ENCODE data around the gene HMCN2. TPM values are rescaled to one million over a fixed set of nuclear protein-coding genes. Genes with fewer than 3 reads are reported as not detected.

Gene HMCN2
- total RNA-seq, 1 donor from 2014 or later = 3.1 TPM

- no peak for DNase-seq (ENCODE audit: low spot score)
Measured at GRCh38 chr9:130305381-130305780, 39.8 kb downstream of the HMCN2 start.

- no peak for DNase-seq (ENCODE audit: low spot score)
Measured at GRCh38 chr9:130306823-130307666, 41.5 kb downstream of the HMCN2 start.

GRCh38 chr9:130307667-130307943, 42.0 kb downstream of the HMCN2 start:
- no peak for DNase-seq (ENCODE audit: low spot score)

- DNase-seq (ENCODE audit: low spot score) = no peak
Measured at GRCh38 chr9:130308081-130308571, 42.6 kb downstream of the HMCN2 start.

- no peak for DNase-seq (ENCODE audit: low spot score)
Measured at GRCh38 chr9:130309689-130310455, 44.3 kb downstream of the HMCN2 start.

GRCh38 chr9:130310456-130310855, 44.9 kb downstream of the HMCN2 start:
- DNase-seq (ENCODE audit: low spot score) = no peak

- DNase-seq (ENCODE audit: low spot score) = no peak
Measured at GRCh38 chr9:130311003-130311402, 45.4 kb downstream of the HMCN2 start.

- DNase-seq (ENCODE audit: low spot score) = no peak
Measured at GRCh38 chr9:130311408-130312140, 46.0 kb downstream of the HMCN2 start.

GRCh38 chr9:130313103-130313858, 47.7 kb downstream of the HMCN2 start:
- DNase-seq (ENCODE audit: low spot score) = no peak

GRCh38 chr9:130315446-130316226, 50.1 kb downstream of the HMCN2 start:
- no peak for DNase-seq (ENCODE audit: low spot score)

- DNase-seq (ENCODE audit: low spot score) = no peak
Measured at GRCh38 chr9:130316430-130316829, 50.9 kb downstream of the HMCN2 start.

- DNase-seq (ENCODE audit: low spot score) = no peak
Measured at GRCh38 chr9:130319300-130319699, 53.7 kb downstream of the HMCN2 start.

- DNase-seq (ENCODE audit: low spot score) = no peak
Measured at GRCh38 chr9:130319944-130320712, 54.6 kb downstream of the HMCN2 start.

GRCh38 chr9:130320723-130321481, 55.3 kb downstream of the HMCN2 start:
- no peak for DNase-seq (ENCODE audit: low spot score)

- DNase-seq (ENCODE audit: low spot score) = no peak
Measured at GRCh38 chr9:130321539-130321938, 56.0 kb downstream of the HMCN2 start.

GRCh38 chr9:130323051-130323745, 57.6 kb downstream of the HMCN2 start:
- DNase-seq (ENCODE audit: low spot score) = no peak

GRCh38 chr9:130325921-130326320, 60.4 kb downstream of the HMCN2 start:
- DNase-seq (ENCODE audit: low spot score) = no peak
